ENCODE results near the gene GRK1.

DNA sequence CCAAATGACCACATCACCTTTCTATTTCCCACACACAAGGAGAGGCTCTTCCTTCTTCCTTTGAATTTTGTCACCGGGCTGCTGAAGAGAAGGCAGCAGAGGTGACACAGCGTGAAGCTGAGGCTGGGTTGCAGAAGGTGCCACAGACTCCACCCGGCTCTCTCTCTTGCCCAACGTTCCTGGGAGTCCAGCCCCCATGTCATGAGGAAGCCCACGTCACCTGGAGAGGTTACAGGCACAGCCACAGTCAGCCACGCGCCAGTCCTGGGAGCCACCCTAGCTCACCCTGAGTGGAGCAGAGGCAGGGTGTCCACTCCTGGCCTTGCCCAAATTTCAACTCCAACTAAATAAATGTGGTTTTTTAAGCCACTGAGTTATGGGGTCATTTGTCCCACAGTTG is 87.2 kb downstream of the GRK1 start:
- TF ChIP-seq, protein P1, sequence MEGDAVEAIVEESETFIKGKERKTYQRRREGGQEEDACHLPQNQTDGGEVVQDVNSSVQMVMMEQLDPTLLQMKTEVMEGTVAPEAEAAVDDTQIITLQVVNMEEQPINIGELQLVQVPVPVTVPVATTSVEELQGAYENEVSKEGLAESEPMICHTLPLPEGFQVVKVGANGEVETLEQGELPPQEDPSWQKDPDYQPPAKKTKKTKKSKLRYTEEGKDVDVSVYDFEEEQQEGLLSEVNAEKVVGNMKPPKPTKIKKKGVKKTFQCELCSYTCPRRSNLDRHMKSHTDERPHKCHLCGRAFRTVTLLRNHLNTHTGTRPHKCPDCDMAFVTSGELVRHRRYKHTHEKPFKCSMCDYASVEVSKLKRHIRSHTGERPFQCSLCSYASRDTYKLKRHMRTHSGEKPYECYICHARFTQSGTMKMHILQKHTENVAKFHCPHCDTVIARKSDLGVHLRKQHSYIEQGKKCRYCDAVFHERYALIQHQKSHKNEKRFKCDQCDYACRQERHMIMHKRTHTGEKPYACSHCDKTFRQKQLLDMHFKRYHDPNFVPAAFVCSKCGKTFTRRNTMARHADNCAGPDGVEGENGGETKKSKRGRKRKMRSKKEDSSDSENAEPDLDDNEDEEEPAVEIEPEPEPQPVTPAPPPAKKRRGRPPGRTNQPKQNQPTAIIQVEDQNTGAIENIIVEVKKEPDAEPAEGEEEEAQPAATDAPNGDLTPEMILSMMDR (conservative IDR thresholded peaks at IDR 0.05): no peak
- no peak for TF ChIP-seq EZH2 (IDR thresholded peaks at IDR 0.05; ENCODE audit: low read depth)
